PC-9 (cell line): ENCODE measurements around the gene ANKRD24. TPM values are rescaled to one million over a fixed set of nuclear protein-coding genes. Genes with fewer than 3 reads are reported as not detected.

Experiments used
- BruUV-seq: library from RNA; stranded (reverse); fragments of 400-500 nt; replicated peaks from 2 replicates; lab custom pipeline; 2021; lab: Mats Ljungman, UMichigan
- CTCF ChIA-PET: fragments of 300-600 bp; sonication (Branson Sonifier 250); formaldehyde crosslinking; loops from one replicate; lab custom pipeline; 2022; ENCODE audit warnings: antibody characterized with exemption; lab: Charles Lee
- POLR2A ChIA-PET: fragments of 300-600 bp; sonication (Branson Sonifier 250); formaldehyde crosslinking; loops from one replicate; lab custom pipeline; 2022; ENCODE audit warnings: antibody characterized with exemption; ENCODE audit not compliant: unreplicated experiment; lab: Charles Lee
- DNase-seq, 2 experiments: peaks; one replicate each; pipeline versions ENCODE4 v3.0.0 to v3.0.0-alpha.2; 2015 to 2022; ENCODE audit warnings: mixed read lengths in 1 of 2
- H2AFZ ChIP-seq: fragments of 200-600 bp; sonication (generic); 2 replicates; pipeline ENCODE4 v1.8.1; 2017; ENCODE audit warnings: antibody characterized with exemption
- H3F3A ChIP-seq: fragments of 200-600 bp; sonication (generic); 2 replicates; pipeline ENCODE4 v1.8.1; 2017; ENCODE audit warnings: antibody characterized with exemption, mild to moderate bottlenecking, low read depth; ENCODE audit not compliant: insufficient read depth
- H3K27ac ChIP-seq: fragments of 200-600 bp; sonication (generic); 2 replicates; pipeline ENCODE4 v1.6.1; 2016; ENCODE audit warnings: mixed run types
- H3K27me3 ChIP-seq: fragments of 200-600 bp; sonication (generic); 2 replicates; pipeline ENCODE4 v1.6.1; 2016; ENCODE audit warnings: low read depth, mixed run types; ENCODE audit not compliant: insufficient read depth
- H3K36me3 ChIP-seq: fragments of 200-600 bp; sonication (generic); 2 replicates; pipeline ENCODE4 v1.6.1; 2016; ENCODE audit warnings: low read depth, mixed run types
- H3K4me1 ChIP-seq: fragments of 200-600 bp; sonication (generic); replicated peaks from 2 replicates; pipeline ENCODE4 v1.6.1; 2016; ENCODE audit warnings: mixed run types; ENCODE audit not compliant: insufficient read depth
- H3K4me2 ChIP-seq: fragments of 200-600 bp; sonication (generic); 2 replicates; pipeline ENCODE4 v1.6.1; 2017; ENCODE audit warnings: mixed run types
- H3K4me3 ChIP-seq: fragments of 200-600 bp; sonication (generic); 2 replicates; pipeline ENCODE4 v1.6.1; 2016; ENCODE audit warnings: mixed run types
- H3K79me2 ChIP-seq: fragments of 200-600 bp; sonication (generic); 2 replicates; pipeline ENCODE4 v1.6.1; 2017; ENCODE audit warnings: low read depth, mixed run types
- H3K9me2 ChIP-seq: fragments of 200-600 bp; sonication (generic); 2 replicates; pipeline ENCODE4 v1.8.1; 2017; ENCODE audit warnings: mild to moderate bottlenecking; ENCODE audit not compliant: insufficient read depth
- H3K9me3 ChIP-seq: fragments of 200-600 bp; sonication (generic); 2 replicates; pipeline ENCODE4 v1.8.1; 2016; ENCODE audit warnings: low read depth; ENCODE audit not compliant: insufficient read depth
- H4K20me1 ChIP-seq: fragments of 200-600 bp; sonication (generic); 2 replicates; pipeline ENCODE4 v1.8.1; 2017; ENCODE audit not compliant: insufficient read depth
- EZH2 ChIP-seq: fragments of 200-600 bp; sonication (generic); IDR thresholded peaks from 2 replicates; pipeline ENCODE4 v1.8.0; 2017; ENCODE audit warnings: antibody characterized with exemption, low read depth
- intact Hi-C: fragments of 100-400 bp; cut with micrococcal nuclease; formaldehyde crosslinking; loops from one replicate; pipeline ENCODE4 v1.10.0; 2022; ENCODE audit not compliant: unreplicated experiment
- total RNA-seq: library from RNA; stranded (reverse); gene quantifications from 2 replicates; pipeline ENCODE4 v1.2.3, GENCODE V29; 2021
- TF ChIP-seq, protein P1 (sequence below): fragments of 200-600 bp; sonication (generic); conservative IDR thresholded peaks from 2 replicates; pipeline ENCODE4 v1.6.1; 2017; ENCODE audit warnings: mixed run types, antibody characterized with exemption, mild to moderate bottlenecking, moderate library complexity

Gene ANKRD24
- total RNA-seq, 1 experiment from 2014 or later = 0.79 TPM

DNA sequence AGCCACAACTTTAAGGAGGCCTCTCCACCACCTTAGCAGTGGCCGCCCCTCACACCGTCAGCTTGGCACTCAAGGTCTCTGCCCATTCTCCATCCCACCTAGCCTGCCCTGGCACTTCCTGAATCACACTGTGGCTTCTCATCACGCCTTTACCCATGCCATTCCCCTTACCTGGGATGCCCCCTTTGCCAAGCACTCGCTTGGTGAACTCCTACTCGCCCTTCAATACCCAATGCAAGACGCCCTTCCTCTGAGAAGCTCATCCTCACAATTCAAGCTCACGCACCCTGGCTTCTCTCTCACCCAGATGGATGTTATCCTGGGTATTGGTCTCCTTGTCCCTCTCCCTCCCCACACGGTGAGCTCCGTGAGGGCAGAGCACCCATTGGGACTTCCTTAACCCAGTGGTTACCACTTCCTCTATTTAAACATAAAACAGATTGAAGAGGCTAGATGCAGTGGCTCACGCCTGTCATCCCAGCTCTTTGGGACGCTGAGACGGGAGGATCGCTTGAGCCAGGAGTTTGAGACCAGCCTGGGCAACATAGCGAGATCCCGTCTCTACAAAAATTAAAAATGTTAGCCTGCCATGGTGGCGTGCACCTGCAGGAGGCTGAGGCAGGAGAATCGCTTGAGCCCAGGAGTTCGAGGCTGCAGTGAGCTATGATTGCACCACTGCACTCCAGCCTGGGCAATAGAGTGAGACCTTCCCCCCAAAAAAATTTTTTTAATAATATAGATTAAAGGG, 83.9 kb downstream of the ANKRD24 start:
- no peaks in the 10 kb centered on the region for H3K9me2 ChIP-seq
- TF ChIP-seq, protein P1, sequence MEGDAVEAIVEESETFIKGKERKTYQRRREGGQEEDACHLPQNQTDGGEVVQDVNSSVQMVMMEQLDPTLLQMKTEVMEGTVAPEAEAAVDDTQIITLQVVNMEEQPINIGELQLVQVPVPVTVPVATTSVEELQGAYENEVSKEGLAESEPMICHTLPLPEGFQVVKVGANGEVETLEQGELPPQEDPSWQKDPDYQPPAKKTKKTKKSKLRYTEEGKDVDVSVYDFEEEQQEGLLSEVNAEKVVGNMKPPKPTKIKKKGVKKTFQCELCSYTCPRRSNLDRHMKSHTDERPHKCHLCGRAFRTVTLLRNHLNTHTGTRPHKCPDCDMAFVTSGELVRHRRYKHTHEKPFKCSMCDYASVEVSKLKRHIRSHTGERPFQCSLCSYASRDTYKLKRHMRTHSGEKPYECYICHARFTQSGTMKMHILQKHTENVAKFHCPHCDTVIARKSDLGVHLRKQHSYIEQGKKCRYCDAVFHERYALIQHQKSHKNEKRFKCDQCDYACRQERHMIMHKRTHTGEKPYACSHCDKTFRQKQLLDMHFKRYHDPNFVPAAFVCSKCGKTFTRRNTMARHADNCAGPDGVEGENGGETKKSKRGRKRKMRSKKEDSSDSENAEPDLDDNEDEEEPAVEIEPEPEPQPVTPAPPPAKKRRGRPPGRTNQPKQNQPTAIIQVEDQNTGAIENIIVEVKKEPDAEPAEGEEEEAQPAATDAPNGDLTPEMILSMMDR = no peak
- TF ChIP-seq EZH2 = no peak
- no peak for DNase-seq
- no peaks in the 10 kb centered on the region for H4K20me1 ChIP-seq
- no peak overlapping the region for H3K4me3 ChIP-seq
- no peaks in the 10 kb centered on the region for H3K27me3 ChIP-seq
- POLR2A ChIA-PET = no interaction called here
- no peaks in the 10 kb centered on the region for H3K4me1 ChIP-seq
- H2AFZ ChIP-seq = no peak overlapping the region
- BruUV-seq = no TSS peak
- CTCF ChIA-PET = interaction anchor here (1.0 to 1.9 kb wide), 2 partner anchors 86 to 122 kb away, joined by 3 to 9 read pairs; no protein-coding TSS in a partner anchor
- no peaks in the 10 kb centered on the region for H3K9me3 ChIP-seq
- no peak overlapping the region for H3K4me2 ChIP-seq
- no peaks in the 10 kb centered on the region for H3K36me3 ChIP-seq
- no peak overlapping the region for H3K27ac ChIP-seq
- no peaks in the 10 kb centered on the region for H3K79me2 ChIP-seq
- intact Hi-C loops = no loop called here
- H3F3A ChIP-seq = no peaks in the 10 kb centered on the region

DNA sequence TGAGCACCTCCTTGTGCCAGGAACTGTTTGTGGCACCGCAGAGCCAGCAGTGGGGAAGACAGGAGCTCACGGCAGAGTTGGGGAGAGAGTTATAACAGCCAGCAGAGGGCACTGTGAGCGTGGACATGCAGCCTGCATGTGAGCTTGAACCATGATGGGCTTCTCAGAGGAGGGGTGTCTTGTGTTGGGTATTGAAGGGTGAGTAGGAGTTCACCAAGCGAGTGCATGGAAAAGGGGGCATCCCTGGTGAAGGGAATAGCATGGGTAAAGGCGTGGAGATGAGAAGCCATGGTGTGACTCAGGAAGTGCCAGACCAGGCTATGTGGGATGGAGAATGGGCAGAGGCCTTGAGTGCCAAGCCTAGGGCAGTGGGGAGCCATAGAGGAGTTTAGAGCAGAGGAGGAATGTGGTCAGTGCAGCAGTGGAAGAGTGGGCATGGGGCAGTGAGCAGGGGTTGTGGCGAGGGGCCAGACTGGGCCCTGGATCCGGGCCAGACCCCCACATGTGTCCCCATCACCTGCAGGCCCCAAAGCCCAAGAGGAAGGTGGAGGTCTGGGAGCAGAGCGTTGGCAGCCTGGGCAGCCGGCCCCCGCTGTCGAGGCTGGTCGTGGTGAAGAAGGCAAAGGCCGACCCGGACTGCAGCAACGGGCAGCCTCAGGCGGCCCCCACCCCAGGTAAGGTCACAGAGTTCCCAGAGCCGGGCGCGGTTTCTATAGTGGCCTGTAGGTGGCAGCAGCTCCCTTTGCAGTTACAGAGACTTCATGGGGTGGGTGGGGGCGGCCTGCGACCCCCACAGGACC, 84.8 kb downstream of the ANKRD24 start:
- DNase-seq = peak; percentile 27 to 42
- TF ChIP-seq, protein P1 = peak; percentile 68
- no peak for TF ChIP-seq EZH2
- POLR2A ChIA-PET = interaction anchor here (0.7 kb wide), 1 partner anchor 268 kb away, joined by 14 read pairs; the partner anchor contains the start of gene PLIN5

More for the DNA sequence above, 84.8 kb downstream of the ANKRD24 start:
- BruUV-seq = no TSS peak
- CTCF ChIA-PET = interaction anchor here (0.6 to 1.9 kb wide), 5 partner anchors 77 to 1320 kb away, joined by 3 to 9 read pairs (median 5); no protein-coding TSS in a partner anchor
- Histone ChIP-seq H3K4me2 (no peak overlapping the region), H3K27ac (no peak overlapping the region), H3F3A (no peaks in the 10 kb centered on the region), H3K36me3 (no peaks in the 10 kb centered on the region), H4K20me1 (no peaks in the 10 kb centered on the region), H3K79me2 (no peaks in the 10 kb centered on the region), H3K4me3 (no peak overlapping the region), H3K9me3 (no peaks in the 10 kb centered on the region), H3K9me2 (no peaks in the 10 kb centered on the region), H2AFZ (no peak overlapping the region), H3K27me3 (no peaks in the 10 kb centered on the region), H3K4me1 (no peaks in the 10 kb centered on the region)
- intact Hi-C loops = loop anchor here (1.0 kb wide), 1 partner anchor 85 kb away; no protein-coding TSS in a partner anchor
